HG02870 (cell line): ENCODE results near the gene APOL4.
"Not testable (repeated sequence)": the region's sequence is repeated elsewhere in the genome, so short reads cannot be mapped to it uniquely, and the experiment has no call there.

Experiments used
- ATAC-seq: cut with Tn5 transposase; IDR thresholded peaks from one replicate; pipeline ENCODE4 v1.9.1; 2021; ENCODE audit warnings: mild to moderate bottlenecking, moderate library complexity; ENCODE audit not compliant: unreplicated experiment

The APOL4 gene

GRCh38 chr22:36232715-36233401 lies 31.2 kb upstream of the APOL4 start:
- ATAC-seq: no peak

- ATAC-seq: not testable (repeated sequence)
Observed at GRCh38 chr22:36231051-36231450, 29.4 kb upstream of the APOL4 start.

GRCh38 chr22:36229649-36230048 lies 28.0 kb upstream of the APOL4 start:
- ATAC-seq: not testable (repeated sequence)

GRCh38 chr22:36228944-36229343 lies 27.3 kb upstream of the APOL4 start:
- ATAC-seq: no peak

- ATAC-seq: not testable (repeated sequence)
Observed at GRCh38 chr22:36228369-36228768, 26.8 kb upstream of the APOL4 start.

- no peak for ATAC-seq
Observed at GRCh38 chr22:36227806-36228205, 26.2 kb upstream of the APOL4 start.

- ATAC-seq: no peak
Observed at GRCh38 chr22:36227396-36227795, 25.8 kb upstream of the APOL4 start.

- ATAC-seq: no peak
Observed at GRCh38 chr22:36226189-36226588, 24.6 kb upstream of the APOL4 start.

GRCh38 chr22:36225333-36225922 lies 23.8 kb upstream of the APOL4 start:
- no peak for ATAC-seq

GRCh38 chr22:36224245-36224644 lies 22.6 kb upstream of the APOL4 start:
- ATAC-seq: no peak

GRCh38 chr22:36223504-36223903 lies 21.9 kb upstream of the APOL4 start:
- ATAC-seq: no peak

GRCh38 chr22:36222887-36223450 lies 21.4 kb upstream of the APOL4 start:
- no peak for ATAC-seq

- ATAC-seq: no peak
Observed at GRCh38 chr22:36221799-36222751, 20.5 kb upstream of the APOL4 start.

- ATAC-seq: no peak
Observed at GRCh38 chr22:36220451-36220921, 18.9 kb upstream of the APOL4 start.

GRCh38 chr22:36218648-36219193 lies 17.1 kb upstream of the APOL4 start:
- no peak for ATAC-seq

GRCh38 chr22:36215981-36216380 lies 14.4 kb upstream of the APOL4 start:
- ATAC-seq: no peak

GRCh38 chr22:36213586-36213985 lies 12.0 kb upstream of the APOL4 start:
- no peak for ATAC-seq

- no peak for ATAC-seq
Observed at GRCh38 chr22:36212901-36213300, 11.3 kb upstream of the APOL4 start.

- ATAC-seq: no peak
Observed at GRCh38 chr22:36211237-36211861, 9.7 kb upstream of the APOL4 start.

GRCh38 chr22:36210224-36210623 lies 8.6 kb upstream of the APOL4 start:
- ATAC-seq: no peak
